GM21717 (cell line): ENCODE measurements around the gene GABRB2.
A peak's percentile ranks its signal among the peaks of the same experiment; 100 is the strongest.
"Not testable (repeated sequence)": the region's sequence is repeated elsewhere in the genome, so short reads cannot be mapped to it uniquely, and the experiment has no call there.

Experiments used
- ATAC-seq: cut with Tn5 transposase; IDR thresholded peaks from one replicate; pipeline ENCODE4 v1.9.1; 2021; ENCODE audit warnings: mild to moderate bottlenecking, moderate library complexity; ENCODE audit not compliant: unreplicated experiment

Gene GABRB2

GRCh38 chr5:161305601-161306000 is 240.9 kb downstream of the GABRB2 start:
- ATAC-seq, result no peak

- no peak for ATAC-seq
Observed at GRCh38 chr5:161302559-161302958, 244.0 kb downstream of the GABRB2 start.

- ATAC-seq, result no peak
Observed at GRCh38 chr5:161301586-161301985, 244.9 kb downstream of the GABRB2 start.

- ATAC-seq, result peak; percentile 98
Observed at GRCh38 chr5:161299053-161299452, 247.5 kb downstream of the GABRB2 start.

- ATAC-seq, result not testable (repeated sequence)
Observed at GRCh38 chr5:161297388-161297787, 249.1 kb downstream of the GABRB2 start.

- no peak for ATAC-seq
Observed at GRCh38 chr5:161295721-161296250, 250.7 kb downstream of the GABRB2 start.

- no peak for ATAC-seq
Observed at GRCh38 chr5:161288071-161288470, 258.5 kb downstream of the GABRB2 start.

- no peak for ATAC-seq
Observed at GRCh38 chr5:161287436-161287835, 259.1 kb downstream of the GABRB2 start.

GRCh38 chr5:161286066-161286655 is 260.4 kb downstream of the GABRB2 start:
- peak; percentile 99 for ATAC-seq

- ATAC-seq, result no peak
Observed at GRCh38 chr5:161284445-161284844, 262.1 kb downstream of the GABRB2 start.

GRCh38 chr5:161283296-161283695 is 263.2 kb downstream of the GABRB2 start:
- no peak for ATAC-seq

GRCh38 chr5:161278739-161279660 is 267.5 kb downstream of the GABRB2 start:
- ATAC-seq, result peak; percentile 67

- no peak for ATAC-seq
Observed at GRCh38 chr5:161277011-161277410, 269.5 kb downstream of the GABRB2 start.

- no peak for ATAC-seq
Observed at GRCh38 chr5:161274951-161275350, 271.6 kb downstream of the GABRB2 start.

GRCh38 chr5:161273410-161273809 is 273.1 kb downstream of the GABRB2 start:
- no peak for ATAC-seq

- ATAC-seq, result no peak
Observed at GRCh38 chr5:161271816-161272215, 274.7 kb downstream of the GABRB2 start.

- ATAC-seq, result no peak
Observed at GRCh38 chr5:161269125-161269524, 277.4 kb downstream of the GABRB2 start.

GRCh38 chr5:161266954-161267353 is 279.6 kb downstream of the GABRB2 start:
- no peak for ATAC-seq

GRCh38 chr5:161265006-161265405 is 281.5 kb downstream of the GABRB2 start:
- ATAC-seq, result no peak

GRCh38 chr5:161263191-161263590 is 283.3 kb downstream of the GABRB2 start:
- ATAC-seq, result no peak

- ATAC-seq, result no peak
Observed at GRCh38 chr5:161261668-161262323, 284.7 kb downstream of the GABRB2 start.
